Measurements from ENCODE around the gene NDUFA7.
"Not testable (repeated sequence)": the region's sequence is repeated elsewhere in the genome, so short reads cannot be mapped to it uniquely, and the experiment has no call there.

The NDUFA7 gene

GRCh38 chr19:8342316-8342683 is 21.1 kb upstream of the NDUFA7 start:
- no peak for DNase-seq (ENCODE audit: low read depth in 1 of 2, low spot score in 1 of 2)

DNA sequence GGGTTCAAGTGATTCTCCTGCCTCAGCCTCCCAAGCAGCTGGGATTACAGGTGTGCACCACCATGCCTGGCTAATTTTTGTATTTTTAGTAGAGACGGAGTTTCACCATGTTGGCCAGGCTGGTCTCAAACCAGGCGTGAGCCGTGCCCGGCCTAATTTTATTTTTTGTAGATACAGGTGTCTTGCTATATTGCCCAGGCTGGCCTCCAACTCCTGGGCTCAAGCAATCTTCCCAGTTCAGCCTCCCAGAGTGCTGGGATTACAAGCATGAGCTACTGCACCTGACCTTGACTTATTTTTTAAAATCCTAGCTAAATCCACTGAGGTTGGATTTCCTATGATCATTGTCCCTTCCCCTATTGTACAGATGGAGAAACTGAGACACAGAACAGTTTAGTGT is 20.3 kb upstream of the NDUFA7 start:
- DNase-seq (ENCODE audit: low read depth in 1 of 2, low spot score in 1 of 2), result not testable (repeated sequence)

- DNase-seq (ENCODE audit: low read depth in 1 of 2, low spot score in 1 of 2), result no peak
These were observed 19.3 kb upstream of the NDUFA7 start for GRCh38 chr19:8340341-8341096.

DNA sequence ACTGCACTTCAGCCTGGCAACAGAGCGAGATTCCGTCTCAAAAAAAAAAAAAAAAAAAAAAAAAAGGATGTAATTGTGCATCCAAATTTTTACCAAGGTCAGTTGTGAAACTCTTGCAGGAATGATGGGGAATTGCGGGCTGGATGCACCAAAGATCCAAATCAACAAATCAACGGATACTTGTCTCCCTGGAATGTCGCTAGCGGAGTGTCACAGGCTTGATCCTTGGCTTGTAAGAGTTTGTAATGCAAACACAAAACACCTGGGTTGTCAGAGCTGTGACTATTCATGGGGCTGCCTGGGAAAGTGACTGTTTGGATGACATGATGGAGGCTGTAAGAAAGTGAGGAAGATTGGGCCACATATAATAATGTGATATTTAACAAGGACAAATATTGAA is 17.7 kb upstream of the NDUFA7 start:
- no peak for DNase-seq (ENCODE audit: low read depth in 1 of 2, low spot score in 1 of 2)

- DNase-seq (ENCODE audit: low read depth in 1 of 2, low spot score in 1 of 2), result no peak
These were observed 16.6 kb upstream of the NDUFA7 start for GRCh38 chr19:8337728-8338127.

- DNase-seq (ENCODE audit: low read depth in 1 of 2, low spot score in 1 of 2), result no peak
These were observed 15.5 kb upstream of the NDUFA7 start for GRCh38 chr19:8336660-8337059.

GRCh38 chr19:8336072-8336569 is 14.9 kb upstream of the NDUFA7 start:
- DNase-seq (ENCODE audit: low read depth in 1 of 2, low spot score in 1 of 2), result no peak

GRCh38 chr19:8335343-8336071 is 14.3 kb upstream of the NDUFA7 start:
- no peak for DNase-seq (ENCODE audit: low read depth in 1 of 2, low spot score in 1 of 2)

DNA sequence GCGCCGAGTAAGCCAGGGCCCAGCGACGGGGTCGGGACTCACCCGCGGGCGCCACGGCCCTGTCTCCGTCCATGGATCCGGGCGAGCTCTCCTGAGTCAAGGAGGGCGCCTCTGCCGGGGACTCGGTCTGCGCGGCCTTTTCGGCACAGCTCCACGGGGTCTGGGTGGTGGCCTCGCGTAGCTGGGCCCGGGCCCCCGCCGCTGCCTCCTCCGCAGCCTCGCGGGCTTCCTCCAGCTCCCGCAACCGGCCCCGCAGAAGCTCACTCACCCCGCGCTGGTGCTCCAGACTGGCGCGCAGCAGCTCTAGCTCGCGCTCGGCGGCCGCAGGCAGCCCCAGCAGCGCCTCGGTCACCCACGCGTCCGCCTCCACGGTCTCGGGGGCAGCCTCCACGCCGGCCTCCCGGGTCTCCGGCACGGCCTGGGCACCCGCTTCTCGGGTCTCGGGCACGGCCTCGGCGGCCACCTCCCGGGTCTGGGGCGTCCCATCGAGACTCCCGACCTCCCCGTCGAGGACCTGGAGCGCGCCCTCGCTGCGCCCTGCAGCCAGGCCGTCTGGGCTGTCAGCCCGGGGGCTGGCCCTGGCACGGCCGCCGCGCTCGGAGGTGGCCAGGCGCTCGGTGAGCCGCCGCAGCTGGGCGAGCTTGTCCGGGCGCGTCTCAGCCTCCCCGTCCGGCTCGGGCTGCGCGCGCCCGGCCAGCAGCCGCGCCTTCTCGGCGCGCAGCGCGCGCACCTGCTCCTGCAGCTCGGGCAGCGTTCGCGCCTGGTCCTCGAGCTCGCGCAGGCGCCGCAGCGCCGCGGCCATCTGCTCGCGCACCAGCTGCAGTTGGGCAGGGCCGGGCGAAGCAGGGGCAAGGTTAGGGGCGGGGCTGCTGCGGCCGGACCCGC is 13.5 kb upstream of the NDUFA7 start:
- DNase-seq (ENCODE audit: low read depth in 1 of 2, low spot score in 1 of 2), result no peak

GRCh38 chr19:8333767-8334457 is 12.7 kb upstream of the NDUFA7 start:
- no peak for DNase-seq (ENCODE audit: low read depth in 1 of 2, low spot score in 1 of 2)

DNA sequence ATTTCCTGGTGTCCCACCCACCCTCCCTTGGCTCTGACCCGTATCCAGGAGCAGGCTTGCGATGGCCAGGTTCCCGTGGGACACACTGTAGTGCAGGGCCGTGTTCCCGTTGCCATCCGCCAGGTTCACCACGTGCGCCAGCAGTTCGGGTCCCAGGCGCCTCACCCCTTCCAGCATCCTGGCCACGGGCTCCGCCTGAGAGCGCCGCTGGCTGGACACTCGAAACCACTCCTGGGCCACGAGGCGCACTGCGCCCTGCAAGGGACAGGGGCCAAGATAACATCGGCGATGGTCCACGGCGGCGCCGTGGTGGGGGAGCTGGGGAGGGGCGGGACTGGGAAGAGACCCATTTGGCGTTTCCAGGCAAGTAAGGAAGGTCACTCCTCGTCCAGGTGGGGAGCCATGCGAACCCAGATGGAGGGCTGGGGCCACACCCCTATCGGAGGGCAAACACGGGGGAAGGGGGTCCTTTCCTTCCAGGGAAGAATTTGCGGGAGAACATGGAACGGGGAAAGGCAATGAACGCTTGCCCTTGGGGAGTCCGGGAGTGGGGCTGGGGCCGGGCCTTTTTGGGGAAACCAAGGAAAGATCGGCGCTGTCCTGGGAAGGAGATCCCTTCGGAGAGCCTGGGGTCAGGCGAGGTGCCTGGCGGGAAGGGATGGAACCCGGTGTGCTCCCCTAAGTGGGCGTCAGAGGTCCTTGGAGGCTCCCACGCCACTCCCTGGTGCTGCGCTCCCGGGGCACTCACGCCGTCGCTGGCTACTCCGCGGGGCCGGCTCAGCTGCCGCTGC is 12.0 kb upstream of the NDUFA7 start:
- DNase-seq (ENCODE audit: low read depth in 1 of 2, low spot score in 1 of 2), result no peak

GRCh38 chr19:8331263-8331845 is 10.2 kb upstream of the NDUFA7 start:
- no peak for DNase-seq (ENCODE audit: low read depth in 1 of 2, low spot score in 1 of 2)

- DNase-seq (ENCODE audit: low read depth in 1 of 2, low spot score in 1 of 2), result no peak
These were observed 8.8 kb upstream of the NDUFA7 start for GRCh38 chr19:8329996-8330395.

- no peak for DNase-seq (ENCODE audit: low read depth in 1 of 2, low spot score in 1 of 2)
These were observed 4.3 kb upstream of the NDUFA7 start for GRCh38 chr19:8325454-8325853.

GRCh38 chr19:8324186-8325050 is 3.2 kb upstream of the NDUFA7 start:
- DNase-seq (ENCODE audit: low read depth in 1 of 2, low spot score in 1 of 2), result no peak

DNA sequence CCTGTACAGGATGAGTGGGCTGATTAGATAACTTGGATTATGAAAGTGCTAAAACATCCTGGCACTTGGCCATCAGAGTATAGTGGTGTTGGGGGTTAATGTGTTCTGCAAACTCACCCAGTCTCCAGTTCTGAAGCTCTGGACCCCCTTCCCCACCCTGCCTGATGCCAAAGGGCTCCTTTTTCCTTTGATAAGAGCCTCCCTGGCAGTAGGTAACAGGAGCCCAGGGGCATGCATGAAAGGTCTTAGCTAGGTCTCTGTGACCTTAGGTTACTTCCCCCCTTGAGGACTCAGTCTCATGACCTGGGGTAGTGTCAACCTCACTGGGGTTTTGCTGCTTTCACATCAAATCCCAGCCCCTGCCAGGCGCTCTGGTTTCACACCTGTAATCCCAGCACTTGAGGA is 2.6 kb upstream of the NDUFA7 start:
- DNase-seq (ENCODE audit: low read depth in 1 of 2, low spot score in 1 of 2), result no peak

DNA sequence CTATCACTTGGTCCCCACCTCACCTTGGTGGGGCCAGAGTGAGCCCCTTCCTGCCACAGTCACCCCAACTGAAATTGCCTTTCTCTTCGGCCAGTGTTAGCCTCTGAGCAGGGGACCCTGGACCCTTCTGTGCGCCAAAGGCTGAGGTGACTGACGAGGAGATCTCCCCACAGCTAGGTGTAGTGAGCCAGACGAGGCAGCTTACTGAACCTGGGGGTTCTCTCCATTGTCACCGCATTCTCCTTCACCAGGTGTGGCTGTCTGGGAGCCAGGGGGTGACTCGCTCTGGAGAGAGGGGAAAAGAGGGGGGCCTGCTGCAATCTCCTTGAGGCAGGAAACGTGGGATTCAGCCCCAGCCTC is 1.4 kb upstream of the NDUFA7 start:
- no peak for DNase-seq (ENCODE audit: low read depth in 1 of 2, low spot score in 1 of 2)

- DNase-seq (ENCODE audit: low read depth in 1 of 2, low spot score in 1 of 2), result no peak
These were observed 937 bp upstream of the NDUFA7 start for GRCh38 chr19:8321986-8322637.

Measured in stimulated activated CD4-positive, alpha-beta T cell treated with anti-CD3 and anti-CD28 coated beads, Interleukin-15, amount 100 ng/mL, for 1 hour (primary cell).